ENCODE measurements around the gene POLA1.

POLA1 gene

GRCh38 chrX:25034889-25035288 lies 341.2 kb downstream of the POLA1 start:
- DNase-seq: no peak

DNA sequence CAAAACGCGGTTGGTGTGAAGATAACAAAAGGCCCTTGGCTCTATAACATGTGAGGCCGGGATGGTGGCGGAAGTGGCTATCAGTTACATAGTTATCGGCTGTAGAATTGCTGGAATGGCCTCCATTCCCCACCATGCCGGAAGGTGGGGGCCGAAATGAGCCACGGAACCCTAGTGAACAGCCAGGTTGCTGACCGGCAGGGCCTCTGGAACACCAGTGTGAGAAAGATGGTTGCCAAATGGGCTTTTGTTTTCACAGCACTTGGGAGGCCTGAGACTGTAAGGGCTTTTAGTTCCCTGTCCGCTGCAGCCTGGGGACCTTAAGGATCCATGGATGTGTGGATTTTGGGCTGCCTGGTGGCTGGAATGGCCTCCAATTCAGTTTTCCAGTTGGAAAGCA lies 345.3 kb downstream of the POLA1 start:
- no peak for DNase-seq

GRCh38 chrX:25043192-25043591 lies 349.5 kb downstream of the POLA1 start:
- DNase-seq: no peak
